Activated CD4-positive, alpha-beta T cell treated with anti-CD3 and anti-CD28 coated beads, Interleukin-2, amount 50 U/mL, for 24 hours (primary cell): Measurements from ENCODE around the gene MAPKAP1.

Experiments
- DNase-seq, 2 donors: peaks; one replicate each; pipeline ENCODE4 v3.0.0-alpha.2; 2020; ENCODE audit warnings: low read depth in 1 of 2, low spot score in 1 of 2

MAPKAP1 gene

DNA sequence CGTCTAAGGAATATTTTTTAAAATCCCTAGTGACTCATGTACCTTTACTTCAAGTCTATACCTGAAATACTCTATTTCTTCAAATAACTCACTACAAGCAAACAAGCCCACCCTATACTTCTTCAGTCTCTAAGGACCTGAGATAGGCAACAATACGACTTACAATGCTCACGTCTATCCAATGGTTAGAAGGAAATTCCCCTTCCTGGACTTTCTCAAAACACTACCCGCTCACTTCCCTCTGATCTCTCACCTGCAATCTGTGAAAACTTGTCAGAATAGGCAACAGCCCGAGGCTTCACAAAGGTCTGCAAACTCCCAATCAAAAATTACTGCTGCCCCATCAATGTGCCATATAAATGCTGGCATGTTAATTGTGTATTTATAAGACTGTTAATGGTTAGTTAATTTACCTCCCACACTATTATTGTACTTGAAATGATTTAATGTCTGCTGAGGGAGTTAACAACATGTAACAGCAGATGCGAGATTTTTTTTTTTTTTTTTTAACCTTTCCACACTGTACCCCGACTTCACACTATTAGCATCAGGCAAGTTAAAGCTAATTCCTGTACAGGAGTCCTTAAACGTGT lies 27.3 kb downstream of the MAPKAP1 start:
- no peak for DNase-seq

DNA sequence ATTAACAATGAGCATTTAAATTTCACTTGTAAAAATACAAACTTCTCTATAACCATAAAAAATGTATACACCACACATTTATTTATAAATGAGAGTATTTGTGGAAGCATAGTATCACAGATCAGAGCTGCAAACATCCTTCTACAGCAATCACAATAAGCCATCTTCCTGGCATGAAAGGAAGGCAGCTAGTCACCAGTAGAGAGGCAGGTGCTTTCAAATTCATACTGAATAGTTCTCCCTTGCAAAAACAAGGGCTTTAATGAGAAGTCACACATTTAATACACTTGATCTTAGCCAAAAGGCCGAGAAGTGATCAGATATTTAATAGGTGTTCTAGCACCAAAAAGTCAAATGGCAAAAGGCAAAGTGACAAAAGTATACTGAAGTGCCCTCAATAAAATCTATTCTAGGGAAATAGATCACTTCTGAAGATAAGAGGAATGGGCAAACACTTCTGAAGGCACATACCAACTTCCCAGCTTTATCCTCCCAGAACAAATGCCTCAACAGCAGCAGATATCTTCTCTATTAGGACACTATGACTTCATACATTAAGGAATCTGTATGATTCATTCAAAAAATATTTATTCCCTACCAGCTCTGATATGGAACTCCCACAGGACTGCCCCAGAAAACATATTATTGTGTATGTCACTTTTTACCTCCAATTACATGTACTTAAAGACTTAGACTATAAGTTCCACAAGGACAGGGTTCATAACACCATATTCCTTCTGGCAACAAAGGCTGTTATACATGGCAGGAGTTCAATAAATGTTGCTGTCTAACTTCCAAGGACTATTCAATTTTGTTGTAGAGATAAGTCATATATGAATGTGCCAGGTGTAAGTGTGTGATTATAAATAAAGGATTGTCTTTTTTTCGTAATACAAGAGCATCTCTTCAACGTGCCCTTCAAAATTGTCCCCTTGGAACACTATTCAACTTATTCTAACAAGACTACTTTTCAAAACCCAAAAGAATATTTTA lies 31.7 kb downstream of the MAPKAP1 start:
- no peak for DNase-seq

DNA sequence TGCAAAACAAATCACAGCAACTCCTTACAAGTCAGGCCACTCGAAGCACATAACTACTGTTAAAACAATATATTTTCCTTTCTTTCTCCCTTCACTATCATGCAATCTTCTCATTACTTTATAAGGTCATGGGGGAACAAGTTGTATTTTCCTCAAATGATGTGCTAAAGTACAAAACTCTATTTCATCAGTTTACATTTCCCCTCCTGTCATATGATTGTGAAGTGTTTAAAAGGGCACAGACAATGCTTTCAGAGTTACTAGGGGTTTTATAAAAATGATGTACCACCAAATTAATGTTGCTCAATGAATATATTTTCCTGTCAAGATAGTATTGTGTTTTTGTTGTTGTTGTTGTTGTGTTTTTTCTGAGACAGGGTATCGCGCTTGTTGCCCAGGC lies 34.1 kb downstream of the MAPKAP1 start:
- no peak for DNase-seq

DNA sequence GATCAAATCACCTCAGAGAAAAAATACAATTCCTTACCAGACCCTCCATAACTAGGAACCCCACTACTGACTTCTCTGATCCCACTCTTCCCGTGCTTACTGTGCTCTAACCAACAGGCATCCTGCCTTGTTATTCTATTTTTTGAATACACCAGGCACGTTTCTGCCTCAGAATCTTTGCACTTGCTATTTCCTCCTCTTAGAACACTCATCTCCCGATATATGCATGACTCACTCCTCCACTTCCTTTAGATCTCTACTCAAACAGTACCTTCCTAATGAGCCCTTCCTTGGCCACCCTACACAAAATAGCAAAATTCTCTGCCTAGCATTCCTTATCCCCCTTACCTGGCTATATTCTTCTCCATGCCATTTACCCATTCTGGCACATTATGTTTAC lies 43.9 kb downstream of the MAPKAP1 start:
- no peak for DNase-seq

DNA sequence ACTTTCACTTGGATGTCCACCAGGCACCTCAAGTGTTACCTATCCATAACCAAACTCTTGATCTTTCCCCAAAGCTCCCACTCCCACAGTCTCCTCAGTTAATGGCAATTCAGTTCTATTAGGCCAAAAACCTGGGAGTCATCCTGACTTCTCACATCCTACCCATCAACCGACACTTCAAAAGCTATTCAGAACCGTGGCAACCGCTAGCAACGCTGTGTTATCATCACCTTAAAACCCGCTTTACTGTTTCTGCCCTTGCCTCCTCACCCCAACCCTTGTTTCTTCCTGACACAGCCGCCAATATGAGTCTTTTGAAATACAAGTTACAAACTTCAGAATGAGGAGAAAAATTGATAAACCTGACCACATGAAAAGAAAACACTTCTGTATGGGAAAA lies 46.5 kb downstream of the MAPKAP1 start:
- no peak for DNase-seq

DNA sequence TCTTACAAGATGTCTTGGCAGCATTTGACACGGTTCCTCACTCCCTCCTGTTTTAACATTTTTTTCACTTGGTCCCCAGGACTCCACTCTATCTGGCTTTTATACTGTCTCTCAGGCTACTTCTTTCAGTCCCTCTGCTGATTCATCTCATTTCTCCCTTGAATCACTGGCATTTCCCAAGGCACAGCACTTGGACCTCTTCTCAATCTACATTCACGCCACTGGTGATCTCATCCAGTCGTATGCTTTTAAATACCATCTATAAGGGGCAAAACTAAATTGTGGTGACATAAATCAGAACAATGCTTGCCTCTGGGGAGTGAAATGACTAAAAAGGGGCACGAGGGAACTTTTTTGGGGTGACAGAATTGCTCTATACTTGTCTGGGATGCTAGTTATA lies 47.1 kb downstream of the MAPKAP1 start:
- DNase-seq, result no peak

DNA sequence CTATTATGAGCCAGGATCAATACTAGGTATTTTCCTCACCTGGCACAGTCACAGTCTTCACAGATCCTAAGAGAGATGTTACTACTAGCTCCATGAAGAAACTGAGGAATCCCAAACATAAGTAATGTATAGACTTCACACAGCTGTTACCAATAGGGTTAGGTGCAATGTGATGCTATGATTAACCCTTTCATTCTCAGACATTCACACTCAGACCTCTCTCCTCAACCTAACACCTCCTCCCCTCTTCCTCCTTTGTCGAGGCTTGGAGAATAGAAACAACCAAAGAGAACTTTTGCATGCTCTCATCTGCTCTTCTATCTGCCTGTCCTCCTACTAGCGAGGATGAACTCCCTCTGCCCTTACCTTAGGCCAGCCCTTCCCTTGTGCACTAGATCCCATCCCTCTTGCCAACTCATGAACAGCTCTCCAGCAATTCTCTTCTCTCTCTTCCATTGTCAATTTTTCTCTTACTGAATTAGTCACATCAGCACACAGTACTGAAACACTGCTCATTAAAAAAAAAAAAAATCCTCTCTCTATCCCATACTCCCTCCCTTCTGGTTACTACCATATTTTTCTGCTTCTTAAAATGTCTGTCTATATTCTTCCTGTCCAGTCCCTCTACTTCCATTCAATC lies 47.7 kb downstream of the MAPKAP1 start:
- DNase-seq, result no peak

DNA sequence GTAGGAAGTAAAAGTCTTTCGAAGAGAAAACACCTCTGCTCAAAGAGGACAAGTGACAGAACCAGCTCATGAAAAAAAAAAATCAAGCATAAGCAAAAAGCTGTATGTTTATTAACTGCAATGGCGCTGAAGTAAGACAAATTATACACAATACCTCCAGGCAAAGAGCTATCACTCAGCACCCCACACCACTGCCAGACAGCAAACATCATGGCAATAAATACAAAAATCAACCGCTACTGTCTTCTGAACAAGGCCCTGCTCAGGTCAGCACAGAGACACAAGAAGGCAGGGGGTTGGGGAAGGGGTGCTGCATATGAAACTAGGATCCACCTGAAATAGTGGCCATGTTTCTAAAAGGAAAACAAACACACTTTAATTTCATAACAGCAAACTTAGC lies 50.4 kb downstream of the MAPKAP1 start:
- DNase-seq, result no peak

DNA sequence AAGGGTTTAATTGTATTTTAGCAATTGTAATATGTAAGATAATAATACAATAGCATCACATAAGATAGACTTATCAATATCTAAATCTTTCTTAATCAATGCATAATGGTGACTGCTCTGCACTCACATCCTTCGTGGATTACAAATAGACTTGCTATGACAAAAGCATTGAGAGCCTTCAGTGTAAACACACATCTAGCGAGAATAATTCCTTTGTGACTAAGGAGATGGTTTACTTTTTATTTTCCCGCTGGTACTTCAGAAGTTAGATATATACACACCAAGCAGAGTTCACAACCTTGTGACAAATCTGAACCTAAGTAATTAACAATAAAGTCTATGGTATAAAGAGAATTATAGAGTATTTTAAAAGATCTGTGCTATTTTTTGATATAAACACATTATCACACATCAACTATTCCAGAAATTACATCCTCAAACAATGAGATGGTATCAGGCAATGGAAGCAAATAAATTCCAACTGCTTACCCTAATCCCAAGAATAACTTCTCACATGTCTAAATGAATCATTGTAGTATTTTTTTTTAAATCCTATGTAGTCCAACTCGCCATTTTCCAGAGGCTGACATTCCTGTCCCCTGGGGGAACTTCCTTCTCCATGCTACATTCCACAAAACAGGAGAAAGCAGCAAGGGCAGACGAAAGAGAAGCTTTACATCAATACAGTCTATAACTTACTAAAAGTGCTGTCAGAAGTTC lies 51.2 kb downstream of the MAPKAP1 start:
- no peak for DNase-seq

DNA sequence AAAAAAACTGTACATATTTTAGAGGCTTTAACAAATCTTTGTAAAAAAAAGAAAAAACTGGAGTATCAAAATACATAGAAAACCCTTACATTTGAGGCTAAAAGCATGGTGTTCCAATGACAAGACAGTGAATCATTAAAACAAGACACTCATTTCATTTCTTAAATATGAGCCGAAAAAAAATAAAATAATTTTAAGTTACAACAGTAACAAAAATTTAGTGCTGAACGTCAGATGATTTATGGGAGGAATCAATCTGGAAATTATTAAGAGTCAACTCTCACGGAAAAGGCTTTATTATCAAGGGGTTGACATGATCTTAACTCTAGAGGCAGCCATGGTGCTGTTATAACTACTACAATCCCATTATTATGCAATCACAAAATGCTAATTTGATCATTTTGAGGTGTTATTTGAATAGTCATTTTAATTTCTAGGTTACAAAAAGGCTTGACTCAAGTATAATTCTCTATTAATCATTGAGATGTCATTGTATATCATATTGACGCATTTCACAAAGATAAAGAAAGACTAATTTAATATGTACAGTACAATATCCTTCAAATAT lies 51.9 kb downstream of the MAPKAP1 start:
- DNase-seq, result no peak

DNA sequence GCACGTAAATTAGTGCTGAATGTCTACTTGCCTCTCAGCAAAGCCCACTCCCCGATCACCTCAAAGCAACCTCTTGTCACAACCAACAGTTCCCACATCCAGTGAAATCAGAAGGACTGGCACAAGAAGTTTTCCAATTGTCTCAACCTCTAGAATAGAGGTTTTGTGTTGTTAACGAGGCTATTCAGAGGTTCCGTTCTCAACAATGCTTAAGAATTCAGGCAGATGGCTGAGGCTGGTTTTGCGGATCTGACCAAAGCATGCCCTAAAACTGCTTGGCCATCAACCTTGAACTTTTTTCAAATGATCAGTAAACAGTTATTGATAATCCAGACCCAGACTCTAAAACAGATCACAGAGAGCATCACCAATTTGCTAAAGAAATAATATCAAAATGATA lies 52.9 kb downstream of the MAPKAP1 start:
- DNase-seq, result no peak

DNA sequence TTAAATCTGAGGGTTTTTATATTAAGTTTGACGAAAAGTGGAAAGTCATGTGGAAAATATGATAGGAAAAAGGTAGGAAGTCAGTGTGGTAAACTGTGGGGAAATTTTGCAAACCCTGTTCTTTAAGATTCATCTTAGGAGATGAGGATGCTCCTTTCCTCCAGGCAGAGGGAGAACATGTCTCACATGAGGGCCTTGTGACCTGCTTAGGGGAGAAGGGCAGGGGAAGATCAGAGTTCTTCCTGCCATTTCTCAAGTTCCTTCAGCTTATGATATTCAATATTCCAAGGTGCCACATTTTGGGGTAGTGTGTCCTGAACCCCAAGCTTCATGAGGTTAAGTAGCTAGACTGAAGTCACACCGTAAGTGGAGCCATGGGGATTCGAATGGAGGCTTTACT lies 53.7 kb downstream of the MAPKAP1 start:
- no peak for DNase-seq

DNA sequence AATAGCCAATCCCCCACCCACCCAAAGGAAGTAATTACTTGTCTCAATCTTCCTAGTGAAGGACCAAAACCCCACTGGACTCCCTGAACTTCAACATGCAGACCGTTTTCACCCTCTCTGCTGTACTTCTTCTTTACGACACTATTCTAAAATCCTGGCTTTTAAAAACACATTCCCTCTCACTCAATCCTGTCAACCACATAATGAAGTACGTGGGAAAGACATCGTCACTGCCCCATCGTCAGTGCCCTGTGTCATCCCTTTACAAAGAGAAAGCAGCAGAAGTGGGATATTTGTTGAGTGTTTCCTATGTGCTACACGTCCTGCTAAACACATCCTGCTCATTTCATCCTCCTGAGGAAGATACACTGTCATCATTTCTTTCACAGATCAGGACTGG lies 54.2 kb downstream of the MAPKAP1 start:
- no peak for DNase-seq

DNA sequence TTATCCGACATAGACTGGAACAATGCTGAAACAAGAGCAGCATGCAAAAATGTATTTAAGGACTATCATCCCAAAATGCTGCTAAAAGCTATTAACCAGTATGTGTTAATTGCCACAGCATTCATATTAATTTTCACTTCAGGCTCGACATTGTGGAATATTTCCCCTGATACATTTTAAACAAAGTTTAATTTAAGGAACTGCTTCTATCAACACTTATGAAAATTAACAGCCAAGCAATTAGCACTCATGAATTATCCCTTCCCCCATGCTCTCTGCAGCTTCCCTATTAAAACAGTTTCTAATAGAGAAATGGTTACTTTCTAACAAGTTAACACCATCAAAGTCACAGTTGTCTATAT lies 54.8 kb downstream of the MAPKAP1 start:
- no peak for DNase-seq

DNA sequence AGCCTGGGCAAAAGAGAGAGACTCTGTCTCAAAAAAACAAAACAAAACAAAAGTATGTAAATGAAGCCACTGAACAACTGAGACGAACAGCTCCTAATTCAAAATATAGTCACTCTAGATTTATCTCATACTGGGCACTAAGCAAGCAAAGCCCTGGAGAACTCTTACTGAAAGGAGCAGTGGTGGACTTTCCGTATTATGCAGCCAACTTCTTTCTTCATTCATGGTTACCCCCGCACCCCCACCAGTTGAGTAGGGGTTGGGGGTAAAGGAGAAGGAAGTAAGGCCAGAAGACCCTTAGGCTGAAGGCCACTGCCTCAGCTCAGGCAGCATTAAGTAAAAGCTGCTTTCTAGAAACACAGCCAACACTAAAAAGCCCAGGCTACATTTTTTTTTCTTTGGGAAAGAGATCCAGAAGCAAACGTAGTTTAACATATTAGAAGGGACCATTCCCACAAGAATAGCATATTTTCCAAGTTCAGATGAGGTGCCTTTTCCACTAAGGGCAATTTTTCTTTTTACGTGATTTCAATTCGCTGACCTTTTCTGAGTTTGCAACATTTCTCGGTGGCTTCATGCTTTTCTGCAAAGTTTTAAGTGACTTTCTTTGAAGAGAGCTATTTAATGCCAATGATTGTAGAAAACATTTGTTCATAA lies 55.3 kb downstream of the MAPKAP1 start:
- no peak for DNase-seq

DNA sequence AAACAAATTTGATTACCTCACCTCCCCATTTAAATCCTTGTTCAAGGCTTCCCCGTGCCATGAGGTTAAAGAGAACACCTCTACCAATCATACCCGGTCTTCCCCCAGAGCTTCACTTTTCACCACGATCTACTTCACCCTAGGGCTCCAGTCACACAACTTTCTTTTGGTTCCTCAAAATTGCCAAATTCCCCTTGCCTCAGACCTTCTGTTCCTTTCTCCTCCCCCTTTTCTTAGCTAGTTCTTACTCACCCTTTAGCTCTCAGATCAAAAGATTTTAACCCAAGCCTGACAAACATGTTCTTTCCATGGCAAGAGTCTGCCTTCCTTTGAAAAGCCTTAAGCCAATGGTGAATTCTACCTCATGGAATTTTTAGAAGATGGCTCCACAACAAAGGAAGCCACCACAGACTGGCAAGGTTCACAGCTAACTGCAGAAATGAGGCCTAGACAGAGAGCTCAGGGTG lies 56.7 kb downstream of the MAPKAP1 start:
- peak in 1 of 2 donors; percentile 41 for DNase-seq

DNA sequence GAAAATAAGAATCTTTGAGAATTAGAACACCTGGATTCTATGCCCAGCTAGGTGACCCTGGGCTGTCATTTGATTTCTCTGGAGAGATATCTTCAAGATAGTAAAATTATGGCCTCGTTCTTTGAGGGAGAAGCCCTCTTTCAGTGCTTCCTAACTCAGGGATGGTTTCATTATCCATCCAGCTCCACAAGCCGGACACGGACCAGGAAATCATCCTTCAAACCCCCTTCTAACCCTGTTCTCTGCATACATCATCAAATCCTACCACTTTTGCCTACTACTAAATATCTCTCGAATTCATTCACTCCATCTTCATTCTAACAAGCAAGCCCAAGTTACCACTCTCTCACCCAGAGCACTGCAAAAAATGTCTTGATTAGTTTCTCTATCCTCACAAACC lies 57.2 kb downstream of the MAPKAP1 start:
- no peak for DNase-seq

DNA sequence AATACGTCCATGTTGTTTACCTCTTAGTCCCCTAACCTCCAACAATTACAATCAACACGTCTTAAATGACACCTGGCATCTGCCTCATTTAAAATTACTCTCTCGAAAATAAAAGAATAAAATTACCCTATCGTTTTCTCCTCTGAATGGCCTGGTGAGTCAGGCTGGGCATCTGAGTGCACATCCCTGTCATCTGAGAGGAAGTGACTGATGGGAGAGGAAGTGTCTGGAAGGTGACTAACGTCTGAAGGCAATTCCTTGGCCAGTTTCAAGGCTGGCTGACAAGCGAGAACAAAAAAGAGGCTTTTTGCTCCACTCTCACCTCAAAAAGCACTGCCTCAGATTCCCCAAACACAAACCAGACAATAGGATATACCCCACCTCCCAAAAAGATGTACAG lies 57.7 kb downstream of the MAPKAP1 start:
- DNase-seq, result peak in 1 of 2 donors; percentile 30

DNA sequence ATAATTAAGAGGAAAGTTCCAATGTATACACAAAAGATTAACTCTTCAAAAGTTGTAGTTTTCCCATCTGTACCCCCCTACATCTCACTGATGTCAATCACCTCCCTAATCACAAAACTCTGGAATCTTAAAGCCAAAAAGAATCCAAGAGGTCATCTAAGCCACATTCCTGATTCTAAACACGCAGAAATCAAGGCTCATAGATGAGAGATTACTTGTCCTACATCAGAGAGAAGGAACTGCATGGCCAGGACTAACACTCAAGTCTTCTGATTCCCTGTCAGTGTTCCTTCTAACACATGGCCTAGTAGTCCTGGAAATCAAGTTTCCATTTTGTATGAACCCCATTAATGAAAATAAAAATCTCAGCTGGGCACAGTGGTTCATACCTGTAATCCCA lies 58.7 kb downstream of the MAPKAP1 start:
- DNase-seq, result no peak

DNA sequence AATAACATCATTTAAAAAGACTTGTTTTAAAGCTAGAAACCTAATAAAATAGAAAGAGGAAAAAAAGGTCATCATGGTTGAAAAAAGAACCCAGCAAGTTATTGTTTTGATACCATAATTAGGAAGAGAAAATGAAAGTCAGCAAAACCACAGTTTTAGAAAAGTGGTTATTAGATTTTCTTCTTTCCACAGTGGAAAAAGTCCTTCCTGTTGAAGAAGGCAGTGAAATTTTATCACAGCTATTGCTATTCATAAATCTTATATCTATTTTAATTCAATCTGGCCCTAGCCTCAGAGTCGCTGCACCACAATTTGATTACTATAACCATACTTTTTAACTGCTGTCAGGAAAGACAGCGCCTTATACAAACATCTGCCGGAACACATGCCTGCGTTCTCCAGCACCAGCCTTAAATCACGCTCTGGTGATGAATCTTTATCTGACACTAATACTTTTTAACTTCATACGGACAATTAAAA lies 60.3 kb downstream of the MAPKAP1 start:
- DNase-seq, result no peak
